Right kidney (tissue), 1 donor: ENCODE results near the gene ARHGAP10.
"Not testable (repeated sequence)": the region's sequence is repeated elsewhere in the genome, so short reads cannot be mapped to it uniquely, and the experiment has no call there.

Experiments used
- DNase-seq: peaks from one replicate; pipeline ENCODE4 v3.0.0-alpha.2; 2016

ARHGAP10 gene

GRCh38 chr4:147853706-147854105 lies 121.8 kb downstream of the ARHGAP10 start:
- no peak for DNase-seq

DNA sequence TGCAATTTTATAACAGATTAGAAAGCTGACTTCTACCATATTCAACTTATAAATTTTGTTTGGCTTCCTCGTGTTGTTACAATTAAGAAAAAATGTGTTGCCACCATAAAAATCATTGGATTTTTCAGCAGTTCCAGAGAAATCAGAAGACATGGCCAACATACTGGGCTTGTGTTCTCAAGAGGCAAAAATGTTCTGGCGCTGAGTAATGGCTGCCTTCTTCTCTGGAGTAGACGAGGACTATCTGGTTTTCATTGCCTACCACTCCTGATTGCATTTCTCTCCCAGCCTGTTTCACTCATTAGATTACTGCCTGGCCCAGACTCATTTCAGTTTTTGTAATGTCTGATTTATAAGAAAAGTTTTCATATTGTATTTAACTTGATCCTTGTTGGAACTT lies 122.3 kb downstream of the ARHGAP10 start:
- DNase-seq = no peak

DNA sequence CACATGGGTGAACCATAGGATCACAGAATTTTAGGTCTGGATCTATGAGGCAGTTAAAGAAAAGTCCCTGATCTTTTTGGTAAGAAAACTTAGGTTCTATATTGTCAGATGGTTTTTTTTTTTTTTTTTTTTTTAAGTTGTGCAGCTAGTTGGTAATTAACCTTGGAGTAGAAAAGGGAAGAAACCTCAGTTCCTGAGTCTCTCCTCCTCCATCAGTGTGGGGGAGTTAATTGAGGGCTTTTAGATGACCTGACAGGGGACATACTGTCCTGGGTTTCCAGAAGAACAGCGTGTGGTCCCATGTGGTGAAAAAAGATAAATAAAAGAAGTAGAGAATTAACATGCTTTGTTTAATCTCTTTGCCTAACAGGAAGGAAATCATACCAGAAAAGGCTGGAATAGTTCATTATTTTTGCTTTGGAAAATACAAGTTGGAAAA lies 123.7 kb downstream of the ARHGAP10 start:
- DNase-seq = no peak

DNA sequence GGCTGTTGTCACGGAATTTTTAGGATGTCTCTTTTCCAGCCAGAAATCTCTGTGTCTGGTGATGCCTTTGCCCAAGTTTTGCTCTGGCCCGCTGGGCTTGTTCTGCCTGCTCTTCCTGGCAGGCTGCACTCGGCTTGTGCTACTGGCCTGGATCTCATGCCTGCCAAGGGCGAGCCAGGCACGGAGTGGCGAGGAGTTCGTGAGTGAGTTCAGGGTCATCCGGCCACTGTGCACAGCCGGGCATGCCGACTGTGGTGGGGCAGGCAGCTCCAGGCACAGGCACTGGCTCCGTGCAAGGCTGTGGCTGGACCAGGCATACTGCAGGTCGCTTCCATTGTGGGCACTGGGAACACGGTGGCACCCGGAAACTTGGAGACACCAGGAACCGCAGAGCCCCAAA lies 129.1 kb downstream of the ARHGAP10 start:
- no peak for DNase-seq

GRCh38 chr4:147862043-147862692 lies 130.3 kb downstream of the ARHGAP10 start:
- no peak for DNase-seq

- DNase-seq = no peak
These were observed 131.3 kb downstream of the ARHGAP10 start for GRCh38 chr4:147863111-147863747.

DNA sequence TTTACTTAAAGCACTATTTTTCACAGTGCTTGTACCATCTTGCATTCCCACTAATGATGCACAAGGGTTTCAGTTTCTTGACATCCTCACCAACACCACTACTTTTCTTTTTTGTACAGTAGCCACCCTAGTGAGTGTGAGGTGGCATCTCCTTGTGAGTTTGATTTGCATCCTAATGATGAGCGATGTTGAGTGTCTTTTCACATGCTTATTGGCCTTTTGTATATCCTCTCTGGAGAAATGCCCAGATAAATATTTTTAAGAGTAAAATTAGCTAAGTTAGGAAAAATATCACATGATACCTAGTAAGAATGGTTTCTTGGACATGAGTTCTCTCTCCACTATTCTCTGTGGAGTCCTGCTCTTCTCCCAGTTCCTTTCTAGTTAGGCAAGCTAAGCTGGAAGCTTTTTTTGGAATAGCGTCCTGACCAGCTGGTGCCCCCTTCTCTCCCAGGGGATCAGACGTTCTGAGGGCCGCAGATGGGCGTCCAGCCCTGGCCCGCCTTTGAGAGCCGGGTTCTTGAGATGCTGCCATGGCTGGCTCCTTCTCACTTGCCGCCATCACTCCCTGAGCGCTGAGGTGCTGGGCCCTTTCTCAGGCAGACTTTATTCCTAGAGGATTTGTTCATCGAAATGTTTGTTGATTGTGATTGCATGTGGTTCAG lies 132.1 kb downstream of the ARHGAP10 start:
- no peak for DNase-seq

- no peak for DNase-seq
These were observed 132.7 kb downstream of the ARHGAP10 start for GRCh38 chr4:147864607-147865006.

GRCh38 chr4:147865926-147866325 lies 134.0 kb downstream of the ARHGAP10 start:
- no peak for DNase-seq

GRCh38 chr4:147866532-147867271 lies 134.8 kb downstream of the ARHGAP10 start:
- DNase-seq = peak; percentile 54

- no peak for DNase-seq
These were observed 142.2 kb downstream of the ARHGAP10 start for GRCh38 chr4:147874109-147874508.

GRCh38 chr4:147877308-147877771 lies 145.5 kb downstream of the ARHGAP10 start:
- no peak for DNase-seq

DNA sequence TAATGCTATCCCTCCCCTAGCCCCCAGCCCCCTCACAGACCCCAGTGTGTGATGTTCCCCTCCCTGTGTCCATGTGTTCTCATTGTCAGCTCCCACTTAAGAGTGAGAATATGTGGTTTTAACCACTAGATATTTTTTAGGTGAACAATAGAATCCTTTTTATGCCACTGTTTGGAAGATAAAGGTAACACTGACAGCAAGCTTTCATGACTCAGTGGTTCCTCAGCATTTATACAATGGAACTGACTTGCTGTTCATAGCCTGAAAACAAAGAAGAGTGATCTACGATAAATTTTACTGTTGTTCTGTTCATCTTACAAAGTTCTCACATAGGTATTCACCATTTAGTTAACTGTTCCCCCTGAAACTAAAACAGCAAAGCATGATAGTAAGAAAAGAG lies 147.8 kb downstream of the ARHGAP10 start:
- no peak for DNase-seq

DNA sequence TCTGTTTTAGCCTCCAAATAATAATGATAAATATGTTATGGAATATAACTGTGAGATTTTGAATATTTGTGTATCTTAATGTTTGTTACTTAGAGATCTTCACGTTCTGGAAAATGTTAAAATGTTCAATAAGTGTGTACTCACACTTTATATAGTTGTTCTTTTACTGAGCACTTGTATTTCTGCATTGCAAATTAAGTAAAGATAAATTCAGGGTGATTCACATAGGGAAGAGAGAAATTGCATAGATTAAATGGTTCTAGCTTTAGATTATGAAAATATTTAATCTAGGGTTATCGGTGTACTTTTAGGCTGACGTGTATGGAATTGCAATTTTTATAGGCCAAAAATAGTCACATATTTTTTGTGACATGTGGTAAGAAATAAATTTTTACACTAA lies 148.6 kb downstream of the ARHGAP10 start:
- no peak for DNase-seq

DNA sequence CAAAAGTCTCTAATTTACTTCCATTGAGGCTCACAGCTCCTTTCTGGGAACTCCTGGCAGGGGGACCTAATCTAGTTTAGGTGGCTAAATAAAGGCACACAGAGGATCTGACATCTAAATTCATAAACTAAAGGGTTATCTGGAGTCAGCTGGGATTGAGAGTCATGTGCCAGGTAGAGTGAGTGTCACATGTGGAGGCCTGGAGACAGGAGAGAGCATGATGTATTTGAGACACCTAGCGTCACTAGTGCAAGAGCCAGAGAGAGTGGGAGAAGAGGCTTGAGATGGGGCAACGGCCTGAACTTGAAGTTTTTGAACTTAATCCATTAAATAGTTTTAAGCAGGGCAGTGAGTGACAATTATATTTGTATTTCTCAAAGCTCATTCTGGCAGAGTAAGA lies 152.6 kb downstream of the ARHGAP10 start:
- no peak for DNase-seq

GRCh38 chr4:147885216-147885615 lies 153.3 kb downstream of the ARHGAP10 start:
- not testable (repeated sequence) for DNase-seq

GRCh38 chr4:147891476-147892115 lies 159.7 kb downstream of the ARHGAP10 start:
- DNase-seq = peak; percentile 4

DNA sequence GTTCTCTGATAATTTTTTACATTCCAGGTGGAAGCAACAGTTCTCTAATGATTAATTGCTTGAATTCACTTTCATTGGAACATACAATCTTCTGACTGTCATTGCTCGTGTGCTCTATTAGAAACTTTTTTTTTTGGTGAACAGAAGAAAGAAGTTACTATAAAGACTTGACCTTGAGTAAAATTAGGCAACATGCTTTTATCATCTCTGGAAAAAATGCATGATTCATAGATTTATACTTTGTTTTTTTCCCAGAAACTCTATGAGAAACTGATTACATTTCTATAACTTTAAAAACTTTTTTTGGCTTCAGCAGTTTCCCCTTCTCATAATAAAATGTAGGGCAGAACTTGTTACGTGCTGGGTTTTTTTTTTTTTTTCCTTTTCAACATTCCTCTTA lies 167.6 kb downstream of the ARHGAP10 start:
- DNase-seq = no peak

DNA sequence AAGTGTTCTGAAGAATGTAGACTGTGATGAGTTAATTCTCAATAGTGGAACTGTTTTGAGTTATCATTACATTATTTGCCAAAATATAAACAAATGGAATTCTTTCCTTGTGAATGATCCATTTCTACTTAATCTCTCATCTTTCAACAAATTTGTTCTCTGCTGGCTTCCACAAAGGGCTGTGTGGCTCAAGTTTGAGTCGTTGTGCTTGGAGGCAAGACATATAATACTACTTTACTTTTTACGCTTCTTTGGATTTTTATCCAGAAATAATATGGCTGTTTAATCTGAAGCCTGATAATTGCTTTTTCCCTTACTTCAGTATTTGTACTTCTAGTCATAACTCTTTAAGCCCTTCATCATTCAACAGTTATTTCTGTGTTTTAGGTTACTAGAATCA lies 169.5 kb downstream of the ARHGAP10 start:
- DNase-seq = no peak

DNA sequence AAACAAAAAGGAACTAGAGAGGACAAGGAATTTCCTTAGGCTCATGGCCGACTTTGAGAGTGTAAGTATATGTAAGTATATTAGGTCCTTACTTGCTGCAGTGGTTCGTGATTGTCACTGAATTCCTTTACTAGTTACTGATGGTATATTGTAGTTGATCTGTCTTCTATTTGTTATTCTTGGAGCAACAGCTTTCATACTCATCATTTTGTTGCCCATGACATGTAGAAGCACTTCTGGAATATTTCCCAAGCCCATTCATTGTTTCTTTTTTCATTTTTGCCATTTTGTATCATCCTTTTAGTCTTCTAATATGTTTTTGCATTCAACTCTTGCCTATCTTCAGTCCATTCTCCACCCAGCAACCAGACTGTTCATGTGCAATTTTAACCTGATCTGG lies 170.0 kb downstream of the ARHGAP10 start:
- no peak for DNase-seq

- DNase-seq = no peak
These were observed 177.3 kb downstream of the ARHGAP10 start for GRCh38 chr4:147909225-147909624.

- DNase-seq = no peak
These were observed 178.4 kb downstream of the ARHGAP10 start for GRCh38 chr4:147910315-147910714.
